GM10248 (cell line): ENCODE measurements around the gene FLT3.
"Not testable (repeated sequence)": the region's sequence is repeated elsewhere in the genome, so short reads cannot be mapped to it uniquely, and the experiment has no call there.

Experiments used
- CTCF ChIA-PET: fragments of 300-600 bp; sonication (Branson Sonifier 250); formaldehyde crosslinking; extraction: SDS; loops from one replicate; lab custom pipeline; 2021; ENCODE audit warnings: antibody characterized with exemption; lab: Yijun Ruan, JAX
- POLR2A ChIA-PET: fragments of 350-650 bp; sonication (Branson Sonifier 250); formaldehyde crosslinking; extraction: SDS; loops from one replicate; lab custom pipeline; 2020; ENCODE audit warnings: antibody characterized with exemption; lab: Yijun Ruan, JAX
- DNase-seq: peaks from one replicate; pipeline ENCODE4 v3.0.0; 2012; ENCODE audit errors: extremely low spot score
- CTCF ChIP-seq: IDR thresholded peaks from 2 replicates; pipeline ENCODE4 v1.5.1; 2012; ENCODE audit warnings: mild to moderate bottlenecking, low read depth; ENCODE audit errors: extremely low read depth, missing control alignments, control extremely low read depth

Gene FLT3

GRCh38 chr13:28089065-28089464 lies 11.3 kb downstream of the FLT3 start:
- POLR2A ChIA-PET = no interaction called here
- DNase-seq = no peak
- TF ChIP-seq CTCF = no peak
- CTCF ChIA-PET = no interaction called here

- DNase-seq, POLR2A ChIA-PET: not testable (repeated sequence)
- CTCF ChIA-PET = interaction anchor here (0.8 to 1.7 kb wide), 2 partner anchors 20 to 22 kb away, joined by 3 to 5 read pairs; no protein-coding TSS in a partner anchor
Measured at GRCh38 chr13:28077820-28078219, 22.6 kb downstream of the FLT3 start.

GRCh38 chr13:28077231-28077630 lies 23.1 kb downstream of the FLT3 start:
- no peak for DNase-seq
- POLR2A ChIA-PET = no interaction called here
- no peak for TF ChIP-seq CTCF
- CTCF ChIA-PET = interaction anchor here (1.7 kb wide), 1 partner anchor 19 kb away, joined by 5 read pairs; no protein-coding TSS in a partner anchor

- CTCF ChIA-PET = interaction anchor here (1.3 to 1.5 kb wide), 2 partner anchors 13 to 22 kb away, joined by 3 to 4 read pairs; no protein-coding TSS in a partner anchor
Measured at GRCh38 chr13:28071424-28071823, 29.0 kb downstream of the FLT3 start.

GRCh38 chr13:28067491-28067890 lies 32.9 kb downstream of the FLT3 start:
- POLR2A ChIA-PET = no interaction called here
- no peak for TF ChIP-seq CTCF
- CTCF ChIA-PET = interaction anchor here (0.9 to 1.4 kb wide), 4 partner anchors 10 to 80 kb away, joined by 3 to 4 read pairs (median 3); no protein-coding TSS in a partner anchor
- no peak for DNase-seq

More at GRCh38 chr13:28071424-28071823, 29.0 kb downstream of the FLT3 start:
- TF ChIP-seq CTCF = no peak
- DNase-seq = no peak
- POLR2A ChIA-PET = no interaction called here

GRCh38 chr13:28058866-28059613 lies 41.3 kb downstream of the FLT3 start:
- ChIA-PET POLR2A (no interaction called here), CTCF (interaction anchor here (1.2 to 1.8 kb wide), 3 partner anchors 13 to 33 kb away, joined by 3 to 5 read pairs (median 4); no protein-coding TSS in a partner anchor)
- peak; percentile 34 for TF ChIP-seq CTCF
- peak; percentile 35 for DNase-seq
